HG02973 (cell line): Measurements from ENCODE around the gene ANKRD13D.

ENCODE experiments used
- ATAC-seq: cut with Tn5 transposase; IDR thresholded peaks from one replicate; pipeline ENCODE4 v1.9.1; 2021; ENCODE audit warnings: moderate library complexity; ENCODE audit not compliant: unreplicated experiment

ANKRD13D gene

DNA sequence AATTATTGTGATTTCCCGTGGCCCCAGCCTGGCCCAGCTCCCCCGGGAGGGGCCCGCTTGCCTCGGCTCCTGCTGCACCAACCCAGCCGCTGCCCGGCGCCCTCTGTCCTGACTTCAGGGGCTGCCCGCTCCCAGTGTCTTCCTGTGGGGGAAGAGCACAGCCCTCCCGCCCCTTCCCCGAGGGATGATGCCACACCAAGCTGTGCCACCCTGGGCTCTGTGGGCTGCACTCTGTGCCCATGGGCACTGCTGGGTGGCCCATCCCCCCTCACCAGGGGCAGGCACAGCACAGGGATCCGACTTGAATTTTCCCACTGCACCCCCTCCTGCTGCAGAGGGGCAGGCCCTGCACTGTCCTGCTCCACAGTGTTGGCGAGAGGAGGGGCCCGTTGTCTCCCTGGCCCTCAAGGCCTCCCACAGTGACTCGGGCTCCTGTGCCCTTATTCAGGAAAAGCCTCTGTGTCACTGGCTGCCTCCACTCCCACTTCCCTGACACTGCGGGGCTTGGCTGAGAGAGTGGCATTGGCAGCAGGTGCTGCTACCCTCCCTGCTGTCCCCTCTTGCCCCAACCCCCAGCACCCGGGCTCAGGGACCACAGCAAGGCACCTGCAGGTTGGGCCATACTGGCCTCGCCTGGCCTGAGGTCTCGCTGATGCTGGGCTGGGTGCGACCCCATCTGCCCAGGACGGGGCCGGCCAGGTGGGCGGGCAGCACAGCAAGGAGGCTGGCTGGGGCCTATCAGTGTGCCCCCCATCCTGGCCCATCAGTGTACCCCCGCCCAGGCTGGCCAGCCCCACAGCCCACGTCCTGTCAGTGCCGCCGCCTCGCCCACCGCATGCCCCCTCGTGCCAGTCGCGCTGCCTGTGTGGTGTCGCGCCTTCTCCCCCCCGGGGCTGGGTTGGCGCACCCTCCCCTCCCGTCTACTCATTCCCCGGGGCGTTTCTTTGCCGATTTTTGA is 3.3 kb upstream of the ANKRD13D start:
- ATAC-seq, result no peak

DNA sequence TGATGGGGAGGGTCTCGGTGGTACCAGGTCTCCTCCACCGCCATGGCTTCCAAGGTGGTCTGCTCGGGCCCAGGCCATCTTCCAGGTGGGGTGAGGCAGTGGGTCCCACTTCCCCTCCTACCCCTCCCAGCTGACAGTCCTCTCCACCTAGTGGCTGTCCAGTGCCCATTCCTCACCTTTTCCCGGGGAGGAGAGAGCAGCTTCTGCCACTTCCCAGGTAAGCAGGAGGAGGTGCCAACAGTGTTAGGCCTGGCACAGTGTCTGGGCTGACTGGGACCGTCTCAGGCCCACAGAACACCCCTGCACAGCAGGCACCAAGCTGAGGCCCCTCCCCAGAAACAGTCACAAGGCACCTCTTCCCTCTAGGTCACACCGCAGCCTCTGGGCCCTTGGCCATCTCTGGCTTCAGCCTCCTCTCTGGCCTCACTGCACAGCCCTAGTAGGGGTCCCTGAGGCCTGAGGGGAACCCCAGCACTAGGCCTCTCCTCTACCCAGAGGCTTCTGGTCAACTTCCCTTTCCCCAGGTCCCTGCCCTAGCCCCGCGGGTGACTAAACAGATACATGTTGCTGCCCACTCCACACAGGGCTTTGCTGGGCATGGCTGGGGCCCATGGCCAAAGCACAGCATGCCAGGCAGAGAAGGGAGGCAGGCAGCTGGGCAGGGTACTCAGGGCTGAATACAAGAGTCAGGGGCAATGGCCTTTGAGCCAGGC is 2.3 kb upstream of the ANKRD13D start:
- ATAC-seq, result no peak

DNA sequence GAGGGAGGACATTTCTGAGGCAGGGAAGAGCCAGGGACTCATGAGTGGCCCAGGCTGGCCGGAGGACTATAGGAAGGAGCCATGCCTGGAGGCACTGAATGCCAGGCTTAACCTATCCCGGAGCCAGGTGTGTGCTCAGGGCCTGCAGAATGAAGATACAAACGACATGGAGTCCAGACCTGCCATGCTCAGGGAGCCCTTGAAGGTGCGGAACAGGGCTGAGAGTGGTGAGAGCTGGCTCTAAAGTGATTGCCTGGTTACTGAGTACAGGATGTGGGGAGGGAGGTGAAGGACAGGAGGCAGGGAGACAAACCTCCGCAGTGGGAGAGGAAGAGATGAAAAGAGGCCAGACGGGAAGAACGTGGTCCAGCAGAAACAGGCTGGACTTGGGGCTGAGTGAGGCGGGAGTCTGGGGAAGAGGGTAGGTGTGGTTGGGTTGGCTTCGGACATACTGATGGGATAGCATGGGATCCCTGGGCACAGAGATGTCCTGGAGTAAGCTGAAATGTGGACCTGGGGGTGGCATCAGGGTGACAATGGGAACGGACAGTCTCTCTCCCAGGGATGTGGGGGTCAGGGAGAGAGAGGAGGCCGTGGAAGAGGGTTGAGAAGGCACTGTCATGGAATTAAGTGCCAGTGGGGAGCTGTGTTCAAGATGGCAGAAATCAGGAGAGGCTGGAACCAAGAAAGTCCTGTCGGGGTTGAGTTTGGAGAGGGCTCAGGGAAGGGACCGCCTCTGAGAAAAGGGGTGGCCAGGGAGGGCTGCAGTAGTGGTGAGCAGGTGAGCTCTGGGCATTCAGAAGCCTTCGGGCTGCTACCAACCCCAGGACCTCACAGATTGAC is 1.5 kb upstream of the ANKRD13D start:
- no peak for ATAC-seq

DNA sequence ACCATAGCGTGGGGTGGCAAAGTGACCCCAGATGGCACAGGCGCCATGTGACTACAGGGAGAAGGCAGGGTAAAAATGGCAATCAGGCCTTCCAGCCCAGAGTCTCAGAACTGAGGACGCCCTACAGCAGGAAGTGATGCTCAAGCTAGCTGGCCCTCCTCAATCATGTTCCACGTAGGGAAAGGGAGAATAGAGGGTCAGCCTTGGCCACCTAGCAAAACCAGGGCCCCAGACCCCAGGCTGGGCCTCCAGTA is 978 bp upstream of the ANKRD13D start:
- no peak for ATAC-seq

DNA sequence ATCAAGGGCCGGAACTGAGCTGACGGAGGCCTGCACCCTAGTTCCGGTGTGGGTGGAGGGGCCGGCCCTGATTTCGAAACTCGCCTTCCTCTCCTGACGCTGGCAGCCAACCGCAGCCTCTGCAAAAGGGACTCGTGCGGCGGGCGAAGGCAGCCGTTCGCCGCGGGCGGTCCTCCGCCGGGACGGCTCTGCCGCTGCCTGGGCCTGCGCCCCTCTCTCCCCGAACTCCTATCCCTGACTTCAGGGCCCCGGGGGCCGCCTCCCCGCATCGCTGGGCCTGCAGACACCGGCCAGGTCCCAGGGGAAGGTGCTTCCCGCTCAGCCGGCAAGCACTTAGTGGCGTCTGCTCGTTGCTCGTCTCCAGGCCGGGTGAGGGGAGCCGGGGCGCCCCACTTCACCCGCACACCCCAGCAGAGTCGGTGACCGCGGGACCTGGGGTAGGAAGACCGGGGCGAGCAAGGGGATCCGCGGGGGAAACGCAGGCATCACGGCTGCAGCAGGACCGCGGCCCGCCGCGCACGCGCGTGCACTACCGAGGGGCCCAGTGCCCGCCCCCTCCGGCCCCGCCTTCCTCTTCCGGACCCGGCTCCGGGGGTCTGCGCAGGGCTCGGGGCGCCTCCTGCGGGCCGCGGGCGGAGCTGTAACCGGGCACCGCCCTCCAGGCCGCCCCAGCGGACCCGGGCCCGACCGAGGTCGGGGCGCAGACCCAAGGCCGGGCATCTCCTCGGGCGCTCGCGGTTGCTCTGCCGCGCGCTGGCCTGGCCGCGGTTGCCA is 464 bp upstream of the ANKRD13D start:
- ATAC-seq, result peak; percentile 53

DNA sequence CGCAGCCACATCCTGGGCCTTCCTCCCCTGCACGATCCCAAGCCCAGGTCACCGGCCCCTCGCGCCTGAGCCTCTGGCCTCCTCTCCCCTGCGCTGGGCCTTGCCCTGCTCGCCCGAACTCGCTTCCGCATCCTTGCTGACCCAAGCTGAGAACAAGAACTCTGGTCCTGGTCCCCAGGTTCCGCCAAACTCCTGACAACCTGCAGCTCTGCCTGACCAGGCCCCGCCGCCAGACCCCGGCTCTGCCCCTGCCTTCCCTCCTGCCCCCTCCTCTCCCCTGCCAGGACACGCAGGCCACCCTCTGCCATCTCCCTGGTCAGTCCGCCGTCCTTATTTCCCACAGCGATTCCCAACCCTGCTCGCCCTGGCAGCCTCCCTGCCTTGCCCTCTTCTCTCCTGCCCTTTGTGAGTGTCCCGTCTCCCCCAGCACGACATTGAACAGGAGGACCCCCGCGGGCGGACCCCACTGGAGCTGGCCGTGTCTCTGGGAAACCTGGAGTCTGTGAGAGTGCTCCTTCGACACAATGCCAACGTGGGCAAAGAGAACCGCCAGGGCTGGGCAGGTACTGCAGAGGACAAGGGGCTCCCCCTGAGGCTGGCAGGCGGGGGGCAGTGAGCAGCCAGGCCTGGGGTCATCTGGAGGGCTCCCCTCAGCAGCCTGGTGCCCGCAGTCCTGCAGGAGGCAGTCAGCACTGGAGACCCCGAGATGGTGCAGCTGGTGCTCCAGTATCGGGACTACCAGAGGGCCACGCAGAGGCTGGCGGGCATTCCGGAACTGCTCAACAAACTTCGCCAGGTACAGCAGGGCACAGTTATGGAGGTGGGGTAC is 762 bp downstream of the ANKRD13D start:
- no peak for ATAC-seq

DNA sequence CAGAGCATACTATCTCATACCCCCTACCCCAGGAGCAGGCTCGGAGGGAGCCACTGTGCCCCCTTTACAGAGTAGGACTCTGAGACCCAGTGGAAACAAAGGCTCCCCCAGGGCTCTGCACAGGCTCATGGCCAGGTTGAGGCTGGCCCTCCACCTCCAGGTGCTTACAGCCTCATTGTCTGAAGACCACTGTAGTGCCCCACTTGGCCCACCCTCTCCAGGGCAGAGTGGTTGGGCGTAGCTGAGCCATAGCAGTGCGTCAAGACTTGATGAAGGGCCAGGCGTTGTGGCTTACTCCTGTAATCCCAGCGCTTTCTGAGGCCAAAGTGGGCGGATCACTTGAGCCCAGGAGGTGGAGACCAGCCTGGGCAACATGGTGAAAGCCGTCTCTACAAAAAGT is 1.7 kb downstream of the ANKRD13D start:
- ATAC-seq, result no peak

DNA sequence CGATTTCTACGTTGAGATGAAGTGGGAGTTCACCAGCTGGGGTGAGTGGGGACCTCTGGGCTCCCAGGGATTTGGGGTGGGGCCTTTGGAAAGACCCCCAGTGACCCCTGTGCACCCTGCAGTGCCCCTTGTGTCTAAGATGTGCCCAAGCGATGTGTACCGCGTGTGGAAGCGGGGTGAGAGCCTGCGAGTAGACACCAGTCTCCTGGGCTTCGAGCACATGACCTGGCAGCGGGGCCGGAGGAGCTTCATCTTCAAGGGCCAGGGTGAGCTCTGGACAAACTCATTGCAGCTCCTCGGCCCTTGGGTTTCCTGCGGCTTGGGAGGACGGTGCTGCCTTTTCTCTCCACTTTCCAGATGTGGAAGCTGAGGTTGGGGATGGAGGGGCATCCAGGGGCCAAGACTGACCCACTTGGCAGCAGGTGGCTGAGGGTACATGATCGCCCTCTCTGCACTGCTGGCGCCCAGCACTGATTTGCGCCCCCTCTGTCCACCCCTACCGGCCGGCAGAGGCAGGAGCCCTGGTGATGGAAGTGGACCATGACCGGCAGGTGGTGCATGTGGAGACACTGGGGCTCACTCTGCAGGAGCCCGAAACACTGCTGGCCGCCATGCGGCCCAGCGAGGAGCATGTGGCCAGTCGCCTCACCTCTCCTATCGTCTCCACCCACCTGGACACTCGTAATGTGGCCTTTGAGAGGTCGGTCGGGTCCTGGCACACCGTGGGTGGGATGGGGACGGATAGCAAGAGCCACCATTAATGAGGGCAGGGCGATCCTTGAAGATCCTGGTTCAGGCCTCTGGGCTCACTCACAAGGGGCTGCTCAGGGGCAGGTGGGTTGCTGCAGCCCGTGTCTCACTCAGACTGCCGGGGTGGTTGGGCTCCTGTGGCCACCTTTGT is 2.6 kb downstream of the ANKRD13D start:
- no peak for ATAC-seq

DNA sequence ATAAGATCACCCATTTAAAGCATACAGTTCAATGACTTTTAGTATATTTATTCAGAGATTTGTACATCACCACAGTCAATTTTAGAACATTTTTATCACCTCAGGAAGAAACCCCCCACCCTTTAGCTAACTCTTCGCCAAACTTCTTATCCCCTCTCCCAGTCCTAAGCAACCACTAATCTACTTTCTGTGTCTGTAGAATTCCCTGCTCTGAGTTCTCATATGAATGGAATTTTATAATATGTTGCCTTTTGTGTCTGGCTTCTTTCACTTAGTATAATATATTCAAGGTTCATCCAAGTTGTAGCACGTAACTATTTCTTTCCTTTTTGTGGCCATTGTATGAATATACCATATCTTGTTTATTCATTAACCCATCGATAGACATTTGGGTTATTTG is 3.6 kb downstream of the ANKRD13D start:
- no peak for ATAC-seq

DNA sequence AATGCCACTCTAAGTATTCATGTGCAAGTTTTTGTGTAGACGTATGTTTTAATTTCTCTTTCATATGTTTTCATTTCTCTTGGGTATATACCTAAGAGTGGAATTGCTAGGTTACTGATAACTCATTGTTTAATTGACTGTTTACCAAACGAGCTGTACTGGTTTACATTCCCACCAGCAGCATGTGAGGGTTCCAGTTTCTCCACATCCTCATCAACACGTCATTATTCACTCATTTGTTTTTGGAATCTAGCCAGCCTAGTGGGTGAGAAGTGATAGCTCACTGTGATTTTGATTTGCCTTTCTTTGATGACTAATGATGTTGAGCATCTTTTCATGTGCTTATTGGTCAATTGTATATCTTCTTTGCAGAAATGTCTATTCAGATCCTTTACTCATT is 4.0 kb downstream of the ANKRD13D start:
- ATAC-seq, result no peak

DNA sequence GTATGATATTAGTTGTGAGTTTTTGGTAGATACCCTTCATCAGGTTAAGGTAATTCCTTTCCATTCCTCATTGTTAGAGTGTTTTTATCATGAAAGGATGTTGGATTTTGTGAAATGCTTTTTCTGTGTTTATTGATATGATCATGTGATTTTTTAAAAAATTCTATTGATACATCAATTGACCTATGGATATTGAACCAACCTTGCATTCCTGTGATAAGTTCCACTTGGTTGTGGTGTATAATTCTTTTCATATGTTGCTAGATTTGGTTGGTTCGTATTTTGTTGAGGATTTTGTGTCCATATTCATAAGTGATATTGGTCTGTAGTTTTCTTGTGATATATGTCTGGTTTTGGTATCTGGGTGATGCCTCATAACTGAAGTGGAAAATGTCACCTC is 6.7 kb downstream of the ANKRD13D start:
- no peak for ATAC-seq

DNA sequence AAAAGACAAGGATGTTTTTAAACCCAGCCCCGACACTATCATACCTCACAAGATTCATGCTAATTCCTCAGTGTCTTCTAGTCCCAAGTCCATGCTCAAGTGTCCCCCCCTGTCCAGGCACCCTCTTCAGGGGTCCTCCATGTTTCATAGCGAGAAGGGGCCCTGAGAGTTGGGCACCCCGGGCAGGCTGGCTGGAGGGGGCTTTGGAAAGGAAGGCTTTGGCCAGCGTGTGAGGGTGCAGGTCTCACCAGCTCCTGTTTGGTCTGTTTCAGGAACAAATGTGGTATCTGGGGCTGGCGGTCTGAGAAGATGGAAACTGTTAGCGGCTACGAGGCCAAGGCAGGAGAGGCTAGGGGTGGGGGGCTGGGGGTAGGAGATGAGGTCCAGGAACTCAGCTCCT is 9.7 kb downstream of the ANKRD13D start:
- no peak for ATAC-seq

DNA sequence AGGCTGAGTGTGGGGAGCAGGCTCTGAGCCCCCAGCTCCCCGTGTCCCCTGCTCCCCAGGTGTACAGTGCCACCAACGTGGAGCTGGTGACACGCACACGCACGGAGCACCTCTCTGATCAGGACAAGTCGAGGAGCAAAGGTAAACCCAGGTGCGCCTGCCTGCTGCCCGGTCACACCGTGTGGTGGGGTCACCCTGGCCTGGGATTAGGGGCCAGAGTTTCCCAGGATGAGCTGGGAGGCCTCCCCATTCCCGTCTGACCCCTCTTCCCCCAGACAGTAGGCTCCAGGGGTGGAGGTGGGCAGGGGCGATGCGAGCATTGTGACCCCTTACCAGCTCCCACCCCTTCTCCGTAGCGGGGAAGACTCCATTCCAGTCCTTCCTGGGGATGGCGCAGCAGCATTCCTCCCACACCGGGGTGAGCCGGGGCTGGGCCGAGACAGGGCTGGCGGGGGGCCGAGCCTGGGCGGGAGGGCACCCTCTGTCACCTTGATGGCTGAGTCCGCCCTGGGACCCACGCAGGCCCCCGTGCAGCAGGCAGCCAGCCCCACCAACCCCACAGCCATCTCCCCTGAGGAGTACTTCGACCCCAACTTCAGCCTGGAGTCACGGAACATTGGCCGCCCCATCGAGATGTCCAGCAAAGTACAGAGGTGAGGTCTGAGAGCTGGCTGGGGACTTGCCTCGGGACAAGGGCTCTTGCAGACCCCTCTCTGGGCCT is 10.5 kb downstream of the ANKRD13D start:
- no peak for ATAC-seq

DNA sequence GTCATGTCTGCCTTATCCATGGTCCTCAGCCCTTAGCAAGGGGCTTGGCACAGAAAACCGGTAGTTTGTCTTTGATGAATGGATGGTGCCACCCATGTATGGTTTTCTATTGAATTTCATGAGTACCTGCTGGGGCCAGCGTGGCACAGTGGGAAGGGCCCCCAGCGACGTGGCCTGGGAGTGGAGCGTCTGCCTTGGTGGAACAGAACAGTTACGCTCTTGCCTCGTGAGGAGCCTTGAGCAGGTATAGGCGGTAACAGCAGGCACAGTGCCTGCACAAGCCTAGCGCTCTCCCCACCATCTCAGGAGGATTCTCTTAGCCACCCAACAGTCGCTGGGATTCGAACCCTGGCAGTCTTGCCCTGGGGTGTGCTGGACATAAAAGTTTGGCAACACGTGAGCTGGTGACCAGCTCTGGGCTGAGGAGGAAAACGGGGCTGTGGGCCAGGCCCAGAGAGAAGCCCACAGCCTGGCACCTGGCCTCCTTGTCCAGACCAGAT is 11.2 kb downstream of the ANKRD13D start:
- no peak for ATAC-seq

DNA sequence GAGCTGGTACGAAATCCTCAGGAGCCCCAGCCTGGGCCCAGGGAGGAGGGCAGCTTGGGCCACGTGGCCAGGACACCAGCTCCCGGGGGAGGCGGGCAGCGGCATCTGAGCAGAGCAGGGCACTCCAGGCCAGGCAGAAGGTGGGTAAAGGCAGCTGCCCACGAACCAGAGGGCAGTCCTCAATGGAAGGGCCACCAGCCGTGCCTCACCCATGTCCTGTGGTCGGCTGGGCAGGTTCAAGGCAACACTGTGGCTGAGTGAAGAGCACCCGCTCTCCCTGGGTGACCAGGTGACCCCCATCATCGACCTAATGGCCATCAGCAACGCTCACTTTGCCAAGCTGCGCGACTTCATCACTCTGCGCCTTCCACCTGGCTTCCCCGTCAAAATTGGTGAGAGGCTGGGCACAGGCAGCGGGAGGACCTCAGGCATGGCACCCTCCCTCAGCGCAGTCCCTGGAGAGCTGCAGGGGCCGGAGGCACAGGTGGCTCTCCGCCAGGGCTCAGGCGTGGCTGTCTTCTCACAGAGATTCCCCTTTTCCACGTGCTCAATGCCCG is 11.7 kb downstream of the ANKRD13D start:
- no peak for ATAC-seq

DNA sequence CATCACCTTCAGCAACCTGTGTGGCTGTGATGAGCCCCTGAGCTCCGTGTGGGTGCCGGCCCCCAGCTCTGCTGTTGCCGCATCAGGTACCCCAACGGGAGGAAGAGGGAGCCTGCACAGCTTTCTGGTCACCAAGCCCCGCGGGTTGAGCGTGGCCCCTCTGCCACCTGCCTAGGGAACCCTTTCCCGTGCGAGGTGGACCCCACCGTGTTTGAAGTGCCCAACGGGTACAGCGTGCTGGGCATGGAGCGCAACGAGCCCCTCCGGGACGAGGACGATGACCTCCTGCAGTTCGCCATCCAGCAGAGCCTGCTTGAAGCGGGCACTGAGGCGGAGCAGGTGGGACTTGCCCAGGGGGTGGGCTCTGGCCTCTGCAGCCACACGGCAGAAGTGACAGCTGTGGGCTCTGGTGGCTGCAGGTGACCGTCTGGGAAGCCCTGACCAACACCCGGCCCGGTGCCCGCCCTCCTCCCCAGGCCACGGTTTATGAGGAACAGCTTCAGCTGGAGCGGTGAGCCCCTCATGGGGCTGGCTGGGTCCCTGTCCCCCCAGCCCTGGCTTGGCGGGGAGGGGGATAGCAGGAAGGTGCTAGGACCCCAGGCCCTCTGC is 12.3 kb downstream of the ANKRD13D start:
- ATAC-seq, result no peak

DNA sequence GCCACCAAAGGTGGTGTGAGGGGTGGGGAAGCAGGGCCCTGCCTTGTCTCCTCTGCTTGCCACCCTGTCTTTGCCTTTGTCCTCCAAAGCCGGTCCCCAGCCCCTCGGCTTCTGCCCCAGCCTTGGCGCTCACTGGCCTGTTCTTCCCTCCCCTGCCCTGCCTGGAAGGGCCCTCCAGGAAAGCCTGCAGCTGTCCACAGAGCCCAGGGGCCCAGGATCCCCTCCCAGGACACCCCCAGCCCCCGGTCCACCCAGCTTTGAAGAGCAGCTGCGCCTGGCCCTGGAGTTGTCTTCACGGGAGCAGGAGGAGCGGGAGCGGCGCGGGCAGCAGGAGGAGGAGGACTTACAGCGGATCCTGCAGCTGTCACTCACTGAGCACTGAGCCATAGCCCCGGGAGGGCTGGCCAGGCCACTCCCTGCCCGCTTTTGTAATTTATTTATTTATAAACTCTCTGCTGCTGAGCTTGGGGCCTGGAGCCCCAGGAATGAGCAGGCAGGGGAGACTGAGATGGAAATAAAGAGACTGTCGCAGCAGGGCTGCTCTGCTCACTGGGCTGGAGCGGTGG is 12.9 kb downstream of the ANKRD13D start:
- ATAC-seq, result no peak
